HG03460 (cell line): Measurements from ENCODE around the gene RNF166.

Experiments used
- ATAC-seq: cut with Tn5 transposase; IDR thresholded peaks from one replicate; pipeline ENCODE4 v1.9.1; 2021; ENCODE audit not compliant: unreplicated experiment

Gene RNF166

GRCh38 chr16:88706229-88706964 is at the start of gene RNF166, which contains the start of gene CTU2:
RNF166 (minus strand) TSS chr16:88706408; CDS start chr16:88706325, 83 bp downstream.
CTU2 (plus strand) TSS chr16:88706503; CDS start chr16:88706531, 28 bp downstream.
- peak; percentile 60 for ATAC-seq

DNA sequence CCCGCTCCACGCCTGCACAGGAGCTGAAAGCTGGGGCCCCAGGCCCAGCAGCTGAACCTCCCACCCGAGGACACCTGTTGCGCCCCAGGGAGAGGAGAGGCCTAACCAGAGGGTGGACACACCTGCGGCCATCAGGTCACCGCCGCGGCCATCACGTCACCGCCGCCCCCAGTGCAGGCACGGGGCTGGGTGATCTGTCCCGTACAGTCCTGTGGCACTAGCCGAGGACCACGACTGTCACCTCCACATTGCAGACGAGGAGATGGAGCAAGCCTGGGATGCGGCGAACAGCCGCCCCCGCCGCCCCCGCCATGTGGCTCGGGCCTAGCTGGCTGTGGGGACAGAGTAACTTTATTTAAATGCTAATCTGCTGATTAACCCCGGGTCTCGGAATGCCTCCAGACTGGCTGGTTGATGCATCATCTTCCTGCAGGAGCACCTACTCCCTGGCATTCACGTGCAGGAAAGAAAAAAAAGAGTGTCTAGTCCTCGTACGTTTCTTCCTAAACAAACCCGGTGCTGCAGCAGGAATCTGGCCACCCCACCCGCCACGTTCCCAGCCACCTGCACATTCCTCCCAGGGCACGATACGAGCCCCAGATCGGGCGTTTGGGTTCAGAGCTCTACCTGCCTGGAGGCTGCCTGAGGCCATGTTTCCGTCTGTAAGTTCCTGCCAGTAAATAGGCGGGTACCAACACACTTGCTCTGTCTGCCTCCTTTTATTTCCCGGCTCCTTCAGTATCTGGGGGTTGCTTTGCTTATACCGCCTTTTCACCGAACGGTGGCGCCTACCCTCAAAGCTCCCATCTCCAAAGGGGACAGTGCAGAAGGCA is 48.9 kb upstream of the RNF166 start:
- no peak for ATAC-seq

- ATAC-seq, result no peak
Measured at GRCh38 chr16:88754109-88754911, 48.1 kb upstream of the RNF166 start.

DNA sequence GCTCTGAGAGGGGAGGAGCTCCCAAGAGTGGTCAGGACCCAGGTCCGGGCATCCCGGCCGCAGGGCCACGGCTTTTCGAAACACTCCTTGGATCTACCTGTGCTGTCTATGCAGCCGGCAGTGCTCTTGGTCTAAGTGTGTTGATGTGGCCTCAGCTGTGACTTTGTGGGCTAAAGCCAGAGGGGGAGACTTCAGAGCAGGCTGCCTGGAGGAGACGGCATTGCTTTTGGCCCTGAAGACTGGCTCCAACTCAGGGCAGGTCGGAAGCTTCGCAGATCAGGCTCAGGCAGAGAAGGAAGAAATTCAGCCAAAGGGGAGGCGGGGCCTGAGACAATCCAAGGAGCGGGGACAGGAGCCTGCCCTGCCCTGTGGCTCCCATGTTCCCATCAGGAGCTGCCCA is 47.4 kb upstream of the RNF166 start:
- no peak for ATAC-seq

- ATAC-seq, result no peak
Measured at GRCh38 chr16:88753191-88753590, 47.0 kb upstream of the RNF166 start.

DNA sequence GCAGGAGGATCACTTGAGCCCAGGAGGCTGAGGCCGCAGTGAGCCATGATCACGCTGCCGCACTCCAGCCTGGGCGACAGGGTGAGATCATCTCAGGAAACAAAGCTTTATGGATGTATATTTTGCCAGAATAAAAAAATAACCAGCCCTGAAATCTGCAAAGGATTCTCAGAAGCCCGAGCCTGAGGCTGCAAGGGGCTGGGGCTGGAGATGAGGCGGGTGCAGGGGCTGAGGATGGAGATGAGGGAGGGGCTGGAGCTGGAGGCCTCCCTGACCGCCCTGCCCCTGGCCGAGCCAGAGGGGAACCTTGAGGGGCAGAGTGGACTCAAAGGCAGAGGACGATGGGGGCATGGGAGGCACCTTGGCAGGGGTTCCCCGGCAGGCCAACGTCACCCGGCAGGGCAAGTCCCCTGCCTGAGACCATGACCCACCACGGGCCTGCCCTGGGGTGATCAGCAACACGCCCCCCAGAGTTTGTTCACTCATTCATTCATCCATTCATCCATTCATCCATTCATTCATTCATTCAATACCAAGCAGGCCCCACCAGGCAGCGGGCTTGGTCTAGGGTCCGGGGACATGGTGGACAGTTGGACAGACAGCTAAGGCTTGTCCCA is 46.3 kb upstream of the RNF166 start:
- ATAC-seq, result no peak

DNA sequence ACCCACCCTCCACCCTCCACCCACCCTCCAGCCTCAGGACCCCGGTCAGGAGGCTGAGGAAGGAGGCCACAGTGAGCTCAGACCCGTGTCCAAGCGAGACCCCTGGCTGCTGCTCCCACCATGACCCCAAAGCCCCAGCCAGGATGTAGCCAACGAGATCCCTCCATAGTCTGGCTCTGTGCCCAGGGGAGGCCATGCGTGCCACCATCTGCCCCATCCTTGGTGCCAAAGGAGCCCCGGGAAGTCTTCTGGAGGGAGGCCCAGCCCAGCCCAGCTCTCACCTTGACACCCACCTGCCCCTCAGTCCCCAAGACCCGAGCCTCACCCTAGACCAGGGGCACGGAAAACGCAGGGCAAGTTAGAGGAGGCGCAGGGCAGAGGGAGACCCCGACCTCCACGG is 44.6 kb upstream of the RNF166 start:
- no peak for ATAC-seq

- ATAC-seq, result no peak
Measured at GRCh38 chr16:88749358-88749757, 43.1 kb upstream of the RNF166 start.

- ATAC-seq, result no peak
Measured at GRCh38 chr16:88748364-88748763, 42.2 kb upstream of the RNF166 start.

DNA sequence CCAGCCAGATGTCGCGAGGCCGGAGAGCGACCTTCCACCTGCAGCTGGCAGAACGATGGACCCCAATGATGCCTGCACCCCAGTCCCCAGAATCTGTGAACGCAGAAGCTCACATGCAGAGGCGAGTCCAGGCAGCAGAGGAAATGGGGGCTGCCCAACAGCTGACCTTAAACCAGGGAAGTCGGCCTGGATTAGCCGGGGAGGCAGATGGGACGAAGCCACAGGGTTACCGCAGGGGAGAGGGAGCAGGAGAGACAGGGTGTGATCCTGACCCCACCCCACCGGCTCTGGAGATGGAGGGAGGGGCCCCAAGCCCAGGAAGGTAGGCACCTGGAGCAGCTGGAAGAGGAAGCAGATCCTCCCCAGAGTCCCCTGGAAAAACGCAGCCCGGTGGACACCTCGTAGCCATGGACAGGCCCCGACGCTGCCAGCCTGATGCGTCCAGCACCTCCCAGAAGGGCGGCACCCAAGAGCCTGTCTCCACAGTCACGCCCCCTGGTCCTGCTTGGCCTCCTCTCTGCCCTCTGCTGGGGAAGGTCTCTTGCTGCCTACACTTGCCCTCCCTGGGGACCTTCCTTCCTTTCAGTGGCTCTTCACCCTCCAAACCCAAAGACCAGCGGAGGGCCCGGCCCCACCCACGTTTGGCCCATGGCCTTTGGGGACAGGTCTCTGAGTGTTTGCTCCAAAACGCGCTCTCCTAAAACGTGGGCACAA is 41.5 kb upstream of the RNF166 start:
- ATAC-seq, result no peak

- no peak for ATAC-seq
Measured at GRCh38 chr16:88746506-88746905, 40.3 kb upstream of the RNF166 start.

DNA sequence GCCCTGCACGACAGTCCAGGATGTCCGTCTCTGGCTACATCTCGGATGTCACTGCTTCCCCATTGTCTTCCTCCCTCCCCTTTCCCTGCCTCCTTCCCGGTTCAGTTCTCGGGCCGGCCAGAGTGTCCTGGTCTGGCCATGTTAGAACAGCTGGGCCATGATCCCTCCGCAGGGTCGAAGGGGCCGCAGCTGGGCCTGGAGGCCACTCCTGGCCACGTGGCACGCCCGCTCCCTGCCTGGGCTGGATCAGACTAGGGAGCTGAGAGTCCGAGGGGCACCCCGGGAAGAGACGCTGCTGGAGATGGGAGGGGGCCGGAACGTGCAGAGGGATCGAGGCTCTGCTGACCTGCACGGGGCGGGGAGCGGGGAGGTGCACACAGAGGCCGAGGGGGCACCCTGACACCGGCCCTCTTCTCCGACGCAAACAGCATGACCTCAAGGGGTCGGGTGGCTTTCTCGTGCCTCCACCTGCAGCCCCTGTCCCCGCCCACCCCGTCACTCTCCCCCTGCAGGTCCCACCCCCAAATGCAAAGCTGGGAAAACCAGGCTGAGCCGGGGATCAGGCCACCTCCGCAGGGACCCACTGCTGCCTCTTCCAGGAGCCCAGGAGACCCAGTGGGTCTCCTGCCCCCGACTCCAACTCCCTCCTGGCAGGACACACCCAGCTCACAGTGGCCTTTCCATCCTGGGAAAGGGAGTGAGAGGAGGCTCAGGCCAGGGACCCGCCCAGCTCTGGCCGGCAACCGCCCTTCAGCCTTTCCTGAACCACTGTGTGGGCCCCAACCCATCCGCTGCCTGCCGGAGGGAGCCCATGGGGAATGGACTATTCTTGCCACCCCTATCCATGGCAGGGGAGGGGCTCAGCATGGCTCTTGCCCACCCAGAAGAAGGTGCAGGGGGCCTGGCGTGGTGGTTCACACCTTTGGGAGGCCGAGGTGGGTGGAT is 38.6 kb upstream of the RNF166 start:
- no peak for ATAC-seq

GRCh38 chr16:88743693-88744576 is 37.7 kb upstream of the RNF166 start:
- ATAC-seq, result no peak

DNA sequence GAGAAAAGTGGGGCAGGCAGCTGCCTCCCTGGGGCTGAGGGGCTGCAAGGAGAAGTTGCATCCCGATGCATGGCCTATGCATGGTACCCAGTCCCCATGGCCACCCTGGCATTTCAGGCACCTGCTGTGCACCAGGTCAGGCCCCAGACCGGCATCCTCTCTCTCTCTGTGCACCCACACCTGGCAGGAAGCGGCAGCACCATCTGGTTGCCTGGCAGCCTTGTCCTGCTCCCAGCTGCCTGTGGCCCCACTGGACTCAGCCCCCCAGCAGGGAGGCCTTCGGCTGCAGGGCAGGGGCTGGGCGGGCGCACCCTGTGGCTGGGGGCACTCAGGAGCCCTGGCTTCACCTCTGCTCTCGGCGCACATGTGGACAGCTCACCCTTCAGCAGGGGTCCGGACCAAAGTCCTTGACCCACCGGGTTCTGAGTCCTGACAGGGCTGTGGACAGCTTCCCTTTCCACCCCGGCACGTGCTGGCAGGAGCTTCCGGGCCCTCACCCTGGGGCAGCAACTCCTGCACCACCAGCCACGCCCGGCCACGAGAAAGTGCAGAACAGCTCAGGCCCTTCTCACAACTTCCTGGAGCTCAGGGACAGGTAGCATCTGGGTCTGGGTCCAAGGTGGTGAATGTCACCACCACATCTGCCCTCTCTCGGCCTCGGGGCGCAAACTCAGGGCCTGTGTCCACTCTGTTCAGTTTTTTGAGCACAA is 36.8 kb upstream of the RNF166 start:
- no peak for ATAC-seq

- no peak for ATAC-seq
Measured at GRCh38 chr16:88741368-88741767, 35.2 kb upstream of the RNF166 start.

GRCh38 chr16:88740727-88741055 is 34.5 kb upstream of the RNF166 start:
- ATAC-seq, result no peak

GRCh38 chr16:88739977-88740726 is 33.9 kb upstream of the RNF166 start:
- no peak for ATAC-seq
